Measurements from ENCODE around the gene TRIM52. TPM values are rescaled to one million over a fixed set of nuclear protein-coding genes. Genes with fewer than 3 reads are reported as not detected.

TRIM52 gene
- total RNA-seq, 1 donor from 2014 or later = 1.6 TPM

GRCh38 chr5:181207960-181208253, 53.0 kb downstream of the TRIM52 start:
- DNase-seq (ENCODE audit: low read depth) = no peak
- TF ChIP-seq CTCF (conservative IDR thresholded peaks at IDR 0.05; ENCODE audit: low read depth, low read length) = no peak
- peak overlapping the region; percentile 68 for H3K4me3 ChIP-seq (ENCODE audit: low read depth, low read length)

- no peak for DNase-seq (ENCODE audit: low read depth)
- H3K4me3 ChIP-seq (ENCODE audit: low read depth, low read length) = peak overlapping the region; percentile 68
- no peak for TF ChIP-seq CTCF (conservative IDR thresholded peaks at IDR 0.05; ENCODE audit: low read depth, low read length)
Measured at GRCh38 chr5:181207214-181207959, 53.6 kb downstream of the TRIM52 start.

GRCh38 chr5:181205761-181206649, 54.9 kb downstream of the TRIM52 start:
- TF ChIP-seq CTCF (conservative IDR thresholded peaks at IDR 0.05; ENCODE audit: low read depth, low read length) = no peak
- DNase-seq (ENCODE audit: low read depth) = no peak
- H3K4me3 ChIP-seq (ENCODE audit: low read depth, low read length) = peak overlapping the region; percentile 68

Other genes with a start within 250 kb of the TRIM52 start
- 0.22 TPM in 1 of 2 replicates, not detected in the other for gene BTNL9, start 220.9 kb downstream of the TRIM52 start, total RNA-seq
- gene OR2V1, start 130.0 kb downstream of the TRIM52 start, total RNA-seq = not detected in 2 replicates
- not detected in 2 replicates for gene OR2V2, start 113.6 kb downstream of the TRIM52 start, total RNA-seq
- 2.7 and 14.6 TPM in 2 replicates for gene TRIM7, start 55.9 kb downstream of the TRIM52 start, total RNA-seq
- 10.6 and 12.4 TPM in 2 replicates for gene TRIM41, start 37.9 kb downstream of the TRIM52 start, total RNA-seq
- gene RACK1, start 17.2 kb downstream of the TRIM52 start, total RNA-seq = 2,747 and 3,067 TPM in 2 replicates
- gene OR4F3, start 106.1 kb upstream of the TRIM52 start, total RNA-seq = not detected in 2 replicates

All from epithelial cell of proximal tubule (primary cell).